GM19193 (cell line): ENCODE results near the gene TMPRSS11D.

Source experiments
- POLR2A ChIP-seq: IDR thresholded peaks from 4 replicates; pipeline ENCODE4 v1.6.1; 2011; ENCODE audit not compliant: insufficient read depth, insufficient read length; ENCODE audit errors: extremely low read depth

The TMPRSS11D gene

GRCh38 chr4:67897686-67898085, 13.9 kb upstream of the TMPRSS11D start:
- no peak for TF ChIP-seq POLR2A

- TF ChIP-seq POLR2A = no peak
These were observed 12.7 kb upstream of the TMPRSS11D start for GRCh38 chr4:67896421-67897065.

GRCh38 chr4:67894659-67895058, 10.9 kb upstream of the TMPRSS11D start:
- TF ChIP-seq POLR2A = no peak

GRCh38 chr4:67892905-67893304, 9.1 kb upstream of the TMPRSS11D start:
- TF ChIP-seq POLR2A = no peak

GRCh38 chr4:67892253-67892652, 8.5 kb upstream of the TMPRSS11D start:
- TF ChIP-seq POLR2A = no peak

GRCh38 chr4:67891645-67892044, 7.8 kb upstream of the TMPRSS11D start:
- TF ChIP-seq POLR2A = no peak

- no peak for TF ChIP-seq POLR2A
These were observed 2.5 kb upstream of the TMPRSS11D start for GRCh38 chr4:67886281-67886680.

- no peak for TF ChIP-seq POLR2A
These were observed 2.0 kb upstream of the TMPRSS11D start for GRCh38 chr4:67885762-67886161.

- TF ChIP-seq POLR2A = no peak
These were observed 899 bp upstream of the TMPRSS11D start for GRCh38 chr4:67884701-67885100.

GRCh38 chr4:67883458-67883857, 344 bp downstream of the TMPRSS11D start:
- TF ChIP-seq POLR2A = no peak

- no peak for TF ChIP-seq POLR2A
These were observed 2.8 kb downstream of the TMPRSS11D start for GRCh38 chr4:67880866-67881610.

- TF ChIP-seq POLR2A = no peak
These were observed 4.3 kb downstream of the TMPRSS11D start for GRCh38 chr4:67879486-67879885.

- no peak for TF ChIP-seq POLR2A
These were observed 6.7 kb downstream of the TMPRSS11D start for GRCh38 chr4:67877086-67877485.

GRCh38 chr4:67874986-67875385, 8.8 kb downstream of the TMPRSS11D start:
- TF ChIP-seq POLR2A = no peak

- TF ChIP-seq POLR2A = no peak
These were observed 10.7 kb downstream of the TMPRSS11D start for GRCh38 chr4:67873116-67873515.

- no peak for TF ChIP-seq POLR2A
These were observed 11.9 kb downstream of the TMPRSS11D start for GRCh38 chr4:67871867-67872266.
